ENCODE results near the gene ZNF333. TPM values are rescaled to one million over a fixed set of nuclear protein-coding genes. Genes with fewer than 3 reads are reported as not detected.

ZNF333 gene
- total and polyA plus RNA-seq, 4 donors: 10.7 to 28.1 (median 16.6) TPM

DNA sequence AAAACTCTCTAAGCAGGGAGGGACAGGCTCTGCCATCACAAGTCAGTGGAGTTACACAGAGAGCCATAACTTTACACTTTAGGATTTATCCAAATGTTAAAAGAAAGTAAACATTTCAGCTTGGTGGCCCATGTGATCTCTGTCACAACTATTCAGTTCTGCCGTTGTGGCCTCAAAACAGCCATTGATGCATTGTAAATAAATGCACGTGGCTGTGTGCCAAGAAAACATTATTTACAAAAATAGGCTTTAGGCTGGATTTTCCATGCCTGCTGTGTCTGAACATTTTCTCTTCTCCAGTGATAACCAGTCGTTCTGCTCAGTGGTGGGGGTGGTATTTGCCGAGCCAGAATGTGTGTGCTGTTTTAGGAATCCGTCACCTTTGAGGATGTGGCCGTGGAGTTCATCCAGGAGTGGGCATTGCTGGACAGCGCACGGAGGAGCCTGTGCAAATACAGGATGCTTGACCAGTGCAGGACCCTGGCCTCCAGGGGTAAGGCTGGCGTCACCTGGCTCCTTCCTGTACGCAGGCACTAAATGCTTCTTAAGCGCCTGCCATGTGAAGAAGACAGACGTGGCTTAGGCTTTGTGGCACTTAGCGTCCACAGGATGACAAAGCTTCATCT, 4.9 kb downstream of the ZNF333 start:
- H3K4me3 ChIP-seq: no peak overlapping the region
- H3K27ac ChIP-seq (ENCODE audit: low read depth in 1 of 2, low read length in 1 of 2): no peak overlapping the region
- WGBS, 2 donors: 86 to 91% methylated on average over 13 of the region's 13 CpGs
- peaks cover 0 to 2% (median 0%) of the 10 kb centered on the region in 4 donors for H3K9me3 ChIP-seq (ENCODE audit: control insufficient read depth in 4 of 4, insufficient read depth in 3 of 4, low read length in 3 of 4)
- peak in 2 of 3 donors; percentile 54 to 56 for DNase-seq
- peaks cover 24 to 33% (median 27%) of the 10 kb centered on the region in 4 donors for H3K36me3 ChIP-seq (ENCODE audit: control insufficient read depth in 4 of 4, insufficient read depth in 4 of 4, low read length in 4 of 4)
- H3K4me1 ChIP-seq (ENCODE audit: control insufficient read depth in 5 of 5, insufficient read depth in 5 of 5, low read length in 5 of 5): peaks cover 0 to 4% (median 0%) of the 10 kb centered on the region in 5 donors
- no peak for ATAC-seq (ENCODE audit: insufficient read depth, low FRiP score)
- H3K9ac ChIP-seq (ENCODE audit: insufficient read depth in 1 of 2, low read length in 2 of 2): no peak overlapping the region
- TF ChIP-seq, protein P1, sequence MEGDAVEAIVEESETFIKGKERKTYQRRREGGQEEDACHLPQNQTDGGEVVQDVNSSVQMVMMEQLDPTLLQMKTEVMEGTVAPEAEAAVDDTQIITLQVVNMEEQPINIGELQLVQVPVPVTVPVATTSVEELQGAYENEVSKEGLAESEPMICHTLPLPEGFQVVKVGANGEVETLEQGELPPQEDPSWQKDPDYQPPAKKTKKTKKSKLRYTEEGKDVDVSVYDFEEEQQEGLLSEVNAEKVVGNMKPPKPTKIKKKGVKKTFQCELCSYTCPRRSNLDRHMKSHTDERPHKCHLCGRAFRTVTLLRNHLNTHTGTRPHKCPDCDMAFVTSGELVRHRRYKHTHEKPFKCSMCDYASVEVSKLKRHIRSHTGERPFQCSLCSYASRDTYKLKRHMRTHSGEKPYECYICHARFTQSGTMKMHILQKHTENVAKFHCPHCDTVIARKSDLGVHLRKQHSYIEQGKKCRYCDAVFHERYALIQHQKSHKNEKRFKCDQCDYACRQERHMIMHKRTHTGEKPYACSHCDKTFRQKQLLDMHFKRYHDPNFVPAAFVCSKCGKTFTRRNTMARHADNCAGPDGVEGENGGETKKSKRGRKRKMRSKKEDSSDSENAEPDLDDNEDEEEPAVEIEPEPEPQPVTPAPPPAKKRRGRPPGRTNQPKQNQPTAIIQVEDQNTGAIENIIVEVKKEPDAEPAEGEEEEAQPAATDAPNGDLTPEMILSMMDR (IDR thresholded peaks at IDR 0.05; ENCODE audit: control extremely low read depth, extremely low read depth): no peak
- no peaks in the 10 kb centered on the region for H3K27me3 ChIP-seq (ENCODE audit: control insufficient read depth in 3 of 3, insufficient read depth in 3 of 3, low read length in 2 of 3)

DNA sequence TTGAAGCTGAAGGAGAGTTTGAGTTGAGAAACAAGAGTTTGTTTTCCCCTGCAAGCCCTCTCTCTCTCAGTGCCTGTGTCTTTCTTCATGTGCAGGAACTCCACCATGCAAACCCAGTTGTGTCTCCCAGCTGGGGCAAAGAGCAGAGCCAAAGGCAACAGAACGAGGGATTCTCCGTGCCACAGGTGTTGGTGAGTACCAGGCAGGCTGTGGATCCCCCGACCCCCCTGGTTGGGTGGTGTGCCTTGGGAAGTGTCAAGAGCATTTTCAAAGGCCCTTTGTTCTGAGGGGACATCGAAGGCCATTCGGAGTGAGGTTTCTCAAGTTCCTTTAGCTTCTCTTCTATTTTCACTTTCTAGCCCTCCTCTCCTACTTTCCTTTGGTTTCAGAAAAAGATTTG, 5.6 kb downstream of the ZNF333 start:
- Histone ChIP-seq H3K4me1 (ENCODE audit: control insufficient read depth in 5 of 5, insufficient read depth in 5 of 5, low read length in 5 of 5) (peaks cover 0 to 2% (median 0%) of the 10 kb centered on the region in 5 donors), H3K9ac (ENCODE audit: insufficient read depth in 1 of 2, low read length in 2 of 2) (no peak overlapping the region), H3K9me3 (ENCODE audit: control insufficient read depth in 4 of 4, insufficient read depth in 3 of 4, low read length in 3 of 4) (peaks cover 0 to 2% (median 0%) of the 10 kb centered on the region in 4 donors), H3K4me3 (no peak overlapping the region), H3K27me3 (ENCODE audit: control insufficient read depth in 3 of 3, insufficient read depth in 3 of 3, low read length in 2 of 3) (no peaks in the 10 kb centered on the region), H3K27ac (ENCODE audit: low read depth in 1 of 2, low read length in 1 of 2) (no peak overlapping the region), H3K36me3 (ENCODE audit: control insufficient read depth in 4 of 4, insufficient read depth in 4 of 4, low read length in 4 of 4) (peaks cover 31 to 40% (median 33%) of the 10 kb centered on the region in 4 donors)
- no peak for ATAC-seq (ENCODE audit: insufficient read depth, low FRiP score)
- TF ChIP-seq, protein P1 (IDR thresholded peaks at IDR 0.05; ENCODE audit: control extremely low read depth, extremely low read depth): no peak
- no peak for DNase-seq
- WGBS, 2 donors: 95 to 98% methylated on average over 5 of the region's 5 CpGs

DNA sequence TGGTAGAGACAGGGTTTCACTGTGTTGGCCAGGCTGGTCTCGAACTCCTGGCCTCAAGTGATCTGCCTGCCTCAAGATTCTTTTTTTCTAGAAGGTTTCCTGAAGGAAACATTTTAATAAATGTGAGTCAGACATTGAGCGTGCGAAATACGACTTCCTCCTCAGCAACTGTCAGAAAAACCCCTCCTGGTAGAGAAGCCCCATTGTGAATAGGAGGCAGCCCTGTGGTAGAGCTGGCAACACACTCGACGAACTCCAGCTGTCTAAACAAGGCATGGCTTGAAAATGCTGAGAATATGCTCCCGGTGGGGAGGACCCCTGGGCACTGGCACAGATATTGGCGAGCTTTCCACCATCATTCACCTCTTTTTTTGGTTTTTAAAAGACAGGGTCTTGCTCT, 9.8 kb downstream of the ZNF333 start:
- WGBS, 2 donors: 82 to 89% methylated on average over 8 of the region's 8 CpGs
- ATAC-seq (ENCODE audit: insufficient read depth, low FRiP score) (no peak), DNase-seq (no peak)
- Histone ChIP-seq H3K4me3 (no peak overlapping the region), H3K9ac (ENCODE audit: insufficient read depth in 1 of 2, low read length in 2 of 2) (no peak overlapping the region), H3K9me3 (ENCODE audit: control insufficient read depth in 4 of 4, insufficient read depth in 3 of 4, low read length in 3 of 4) (peaks cover 0 to 17% (median 0%) of the 10 kb centered on the region in 4 donors), H3K27ac (ENCODE audit: low read depth in 1 of 2, low read length in 1 of 2) (no peak overlapping the region), H3K36me3 (ENCODE audit: control insufficient read depth in 4 of 4, insufficient read depth in 4 of 4, low read length in 4 of 4) (peaks cover 57 to 69% (median 66%) of the 10 kb centered on the region in 4 donors), H3K4me1 (ENCODE audit: control insufficient read depth in 5 of 5, insufficient read depth in 5 of 5, low read length in 5 of 5) (no peaks in the 10 kb centered on the region), H3K27me3 (ENCODE audit: control insufficient read depth in 3 of 3, insufficient read depth in 3 of 3, low read length in 2 of 3) (no peaks in the 10 kb centered on the region)
- TF ChIP-seq, protein P1 (IDR thresholded peaks at IDR 0.05; ENCODE audit: control extremely low read depth, extremely low read depth): no peak

Data from lung (tissue), 12 donors.